Activated naive CD8-positive, alpha-beta T cell treated with anti-CD3 and anti-CD28 coated beads, Interleukin-2, amount 50 U/mL, for 24 hours (primary cell): ENCODE results near the gene TTC27.

Experiments
- ATAC-seq: fragments of 150-1000 bp; cut with Tn5 transposase; one replicate; pipeline ENCODE4 v1.10.0; 2021
- DNase-seq: peaks from one replicate; pipeline ENCODE4 v3.0.0; 2021
- H3K27ac Mint-ChIP-seq: one replicate; pipeline ENCODE4 v1.8.0; 2021; ENCODE audit warnings: mild to moderate bottlenecking, mixed read lengths
- H3K27me3 Mint-ChIP-seq: one replicate; pipeline ENCODE4 v1.8.0; 2021; ENCODE audit warnings: mixed read lengths
- H3K36me3 Mint-ChIP-seq: one replicate; pipeline ENCODE4 v1.8.0; 2021; ENCODE audit warnings: low read depth, mixed read lengths
- H3K4me1 Mint-ChIP-seq: one replicate; pipeline ENCODE4 v1.8.0; 2021; ENCODE audit warnings: mixed read lengths
- H3K4me3 Mint-ChIP-seq: one replicate; pipeline ENCODE4 v1.8.0; 2021; ENCODE audit warnings: mild to moderate bottlenecking, moderate library complexity, mixed read lengths
- H3K9me3 Mint-ChIP-seq: one replicate; pipeline ENCODE4 v1.8.0; 2021; ENCODE audit warnings: mixed read lengths

Gene TTC27

GRCh38 chr2:32773448-32773808, 145.6 kb downstream of the TTC27 start:
- peaks cover 32% of the 10 kb centered on the region for H3K36me3 Mint-ChIP-seq
- peak overlapping the region; percentile 27 for H3K27ac Mint-ChIP-seq
- no peak overlapping the region for H3K4me3 Mint-ChIP-seq
- no peak for DNase-seq
- H3K4me1 Mint-ChIP-seq, result peaks cover 14% of the 10 kb centered on the region
- H3K9me3 Mint-ChIP-seq, result no peaks in the 10 kb centered on the region
- ATAC-seq, result peak; percentile 88
- H3K27me3 Mint-ChIP-seq, result no peaks in the 10 kb centered on the region

GRCh38 chr2:32775954-32776353, 148.1 kb downstream of the TTC27 start:
- Mint-ChIP-seq H3K27ac (no peak overlapping the region), H3K4me3 (no peak overlapping the region), H3K9me3 (peaks cover 10% of the 10 kb centered on the region), H3K4me1 (peaks cover 14% of the 10 kb centered on the region), H3K27me3 (no peaks in the 10 kb centered on the region), H3K36me3 (peaks cover 50% of the 10 kb centered on the region)
- DNase-seq (no peak), ATAC-seq (no peak)

- peaks cover 14% of the 10 kb centered on the region for H3K4me1 Mint-ChIP-seq
- H3K27ac Mint-ChIP-seq, result no peak overlapping the region
Measured at GRCh38 chr2:32777714-32778113, 149.9 kb downstream of the TTC27 start.

GRCh38 chr2:32780961-32781360, 153.1 kb downstream of the TTC27 start:
- peaks cover 81% of the 10 kb centered on the region for H3K36me3 Mint-ChIP-seq

More at GRCh38 chr2:32777714-32778113, 149.9 kb downstream of the TTC27 start:
- Mint-ChIP-seq H3K9me3 (peaks cover 15% of the 10 kb centered on the region), H3K36me3 (peaks cover 62% of the 10 kb centered on the region), H3K4me3 (no peak overlapping the region), H3K27me3 (no peaks in the 10 kb centered on the region)
- no peak for DNase-seq
- ATAC-seq, result no peak

GRCh38 chr2:32783469-32783868, 155.6 kb downstream of the TTC27 start:
- no peak overlapping the region for H3K27ac Mint-ChIP-seq
- no peak for ATAC-seq
- no peaks in the 10 kb centered on the region for H3K27me3 Mint-ChIP-seq
- no peak overlapping the region for H3K4me3 Mint-ChIP-seq
- H3K9me3 Mint-ChIP-seq, result peaks cover 18% of the 10 kb centered on the region
- H3K36me3 Mint-ChIP-seq, result peaks cover 80% of the 10 kb centered on the region
- no peaks in the 10 kb centered on the region for H3K4me1 Mint-ChIP-seq
- DNase-seq, result no peak

More at GRCh38 chr2:32780961-32781360, 153.1 kb downstream of the TTC27 start:
- ATAC-seq, result no peak
- H3K27me3 Mint-ChIP-seq, result no peaks in the 10 kb centered on the region
- H3K27ac Mint-ChIP-seq, result no peak overlapping the region
- no peak overlapping the region for H3K4me3 Mint-ChIP-seq
- peaks cover under 1% of the 10 kb centered on the region for H3K4me1 Mint-ChIP-seq
- peaks cover 18% of the 10 kb centered on the region for H3K9me3 Mint-ChIP-seq
- DNase-seq, result no peak

GRCh38 chr2:32783933-32784332, 156.1 kb downstream of the TTC27 start:
- peaks cover 80% of the 10 kb centered on the region for H3K36me3 Mint-ChIP-seq
- no peak for DNase-seq
- H3K9me3 Mint-ChIP-seq, result peaks cover 18% of the 10 kb centered on the region

GRCh38 chr2:32787207-32787606, 159.4 kb downstream of the TTC27 start:
- no peaks in the 10 kb centered on the region for H3K27me3 Mint-ChIP-seq
- DNase-seq (no peak), ATAC-seq (no peak)
- no peak overlapping the region for H3K27ac Mint-ChIP-seq
- peaks cover 7% of the 10 kb centered on the region for H3K9me3 Mint-ChIP-seq
- H3K4me3 Mint-ChIP-seq, result no peak overlapping the region
- no peaks in the 10 kb centered on the region for H3K4me1 Mint-ChIP-seq
- H3K36me3 Mint-ChIP-seq, result peaks cover 68% of the 10 kb centered on the region

More at GRCh38 chr2:32783933-32784332, 156.1 kb downstream of the TTC27 start:
- no peak for ATAC-seq
- Mint-ChIP-seq H3K27ac (no peak overlapping the region), H3K27me3 (no peaks in the 10 kb centered on the region), H3K4me1 (no peaks in the 10 kb centered on the region), H3K4me3 (no peak overlapping the region)

GRCh38 chr2:32788114-32788513, 160.3 kb downstream of the TTC27 start:
- H3K9me3 Mint-ChIP-seq, result peaks cover 7% of the 10 kb centered on the region
- no peak overlapping the region for H3K4me3 Mint-ChIP-seq
- H3K27me3 Mint-ChIP-seq, result no peaks in the 10 kb centered on the region
- DNase-seq (no peak), ATAC-seq (no peak)
- H3K4me1 Mint-ChIP-seq, result no peaks in the 10 kb centered on the region
- H3K36me3 Mint-ChIP-seq, result peaks cover 73% of the 10 kb centered on the region
- H3K27ac Mint-ChIP-seq, result no peak overlapping the region

GRCh38 chr2:32792416-32792815, 164.6 kb downstream of the TTC27 start:
- H3K4me1 Mint-ChIP-seq, result no peaks in the 10 kb centered on the region
- H3K27me3 Mint-ChIP-seq, result no peaks in the 10 kb centered on the region
- DNase-seq, result no peak
- ATAC-seq, result no peak
- H3K27ac Mint-ChIP-seq, result no peak overlapping the region
- peaks cover 4% of the 10 kb centered on the region for H3K9me3 Mint-ChIP-seq
- H3K36me3 Mint-ChIP-seq, result peaks cover 48% of the 10 kb centered on the region
- H3K4me3 Mint-ChIP-seq, result no peak overlapping the region

GRCh38 chr2:32798829-32799228, 171.0 kb downstream of the TTC27 start:
- no peaks in the 10 kb centered on the region for H3K4me1 Mint-ChIP-seq
- H3K27ac Mint-ChIP-seq, result no peak overlapping the region
- H3K4me3 Mint-ChIP-seq, result no peak overlapping the region
- H3K27me3 Mint-ChIP-seq, result no peaks in the 10 kb centered on the region
- no peaks in the 10 kb centered on the region for H3K9me3 Mint-ChIP-seq
- H3K36me3 Mint-ChIP-seq, result peaks cover 23% of the 10 kb centered on the region
- ATAC-seq (no peak), DNase-seq (no peak)

- no peak overlapping the region for H3K27ac Mint-ChIP-seq
- peaks cover 11% of the 10 kb centered on the region for H3K36me3 Mint-ChIP-seq
- no peak for DNase-seq
- ATAC-seq, result no peak
- no peaks in the 10 kb centered on the region for H3K27me3 Mint-ChIP-seq
- no peaks in the 10 kb centered on the region for H3K4me1 Mint-ChIP-seq
- H3K4me3 Mint-ChIP-seq, result no peak overlapping the region
- H3K9me3 Mint-ChIP-seq, result no peaks in the 10 kb centered on the region
Measured at GRCh38 chr2:32801741-32802140, 173.9 kb downstream of the TTC27 start.

GRCh38 chr2:32802877-32803276, 175.0 kb downstream of the TTC27 start:
- Mint-ChIP-seq H3K4me1 (no peaks in the 10 kb centered on the region), H3K9me3 (no peaks in the 10 kb centered on the region), H3K27me3 (no peaks in the 10 kb centered on the region), H3K27ac (no peak overlapping the region), H3K36me3 (peaks cover 11% of the 10 kb centered on the region), H3K4me3 (no peak overlapping the region)
- no peak for DNase-seq
- ATAC-seq, result no peak

- Mint-ChIP-seq H3K9me3 (no peaks in the 10 kb centered on the region), H3K27me3 (no peaks in the 10 kb centered on the region), H3K4me3 (no peak overlapping the region), H3K27ac (no peak overlapping the region), H3K36me3 (peaks cover 21% of the 10 kb centered on the region), H3K4me1 (no peaks in the 10 kb centered on the region)
- no peak for ATAC-seq
- no peak for DNase-seq
Measured at GRCh38 chr2:32804205-32804604, 176.4 kb downstream of the TTC27 start.

GRCh38 chr2:32805104-32806095, 177.6 kb downstream of the TTC27 start:
- no peak for ATAC-seq
- H3K27me3 Mint-ChIP-seq, result no peaks in the 10 kb centered on the region
- H3K9me3 Mint-ChIP-seq, result no peaks in the 10 kb centered on the region
- no peaks in the 10 kb centered on the region for H3K4me1 Mint-ChIP-seq
- DNase-seq, result no peak
- peaks cover 28% of the 10 kb centered on the region for H3K36me3 Mint-ChIP-seq
- no peak overlapping the region for H3K4me3 Mint-ChIP-seq
- no peak overlapping the region for H3K27ac Mint-ChIP-seq

GRCh38 chr2:32806857-32807256, 179.0 kb downstream of the TTC27 start:
- no peak for ATAC-seq
- Mint-ChIP-seq H3K27me3 (no peaks in the 10 kb centered on the region), H3K4me1 (no peaks in the 10 kb centered on the region), H3K4me3 (no peak overlapping the region), H3K27ac (no peak overlapping the region), H3K36me3 (peaks cover 28% of the 10 kb centered on the region), H3K9me3 (no peaks in the 10 kb centered on the region)
- DNase-seq, result no peak
